Smooth muscle cell (in vitro differentiated cells): Measurements from ENCODE around the gene LRRC66. TPM values are rescaled to one million over a fixed set of nuclear protein-coding genes. Genes with fewer than 3 reads are reported as not detected.

Experiments used
- DNase-seq: peaks from one replicate; lab custom pipeline; 2025; ENCODE audit not compliant: unreplicated experiment; lab: John Stamatoyannopoulos, UW
- H2AFZ ChIP-seq: fragments of 200-600 bp; sonication (generic); 2 replicates; pipeline ENCODE4 v1.6.0; 2016; ENCODE audit warnings: antibody characterized with exemption, low read depth, mild to moderate bottlenecking
- H3F3A ChIP-seq: fragments of 200-600 bp; sonication (generic); 2 replicates; pipeline ENCODE4 v1.6.0; 2017; ENCODE audit warnings: antibody characterized with exemption, low read depth
- H3K27ac ChIP-seq: fragments of 200-600 bp; sonication (generic); 2 replicates; pipeline ENCODE4 v1.5.1; 2016; ENCODE audit warnings: low read depth, mild to moderate bottlenecking
- H3K27me3 ChIP-seq: fragments of 200-600 bp; sonication (generic); 2 replicates; pipeline ENCODE4 v1.6.1; 2016; ENCODE audit warnings: low read depth, mild to moderate bottlenecking
- H3K36me3 ChIP-seq: fragments of 200-600 bp; sonication (generic); 2 replicates; pipeline ENCODE4 v1.5.1; 2016; ENCODE audit warnings: low read depth
- H3K4me1 ChIP-seq: fragments of 200-600 bp; sonication (generic); 2 replicates; pipeline ENCODE4 v1.5.1; 2016; ENCODE audit warnings: low read depth
- H3K4me2 ChIP-seq: fragments of 200-600 bp; sonication (generic); 2 replicates; pipeline ENCODE4 v1.6.0; 2016; ENCODE audit warnings: mild to moderate bottlenecking
- H3K4me3 ChIP-seq: fragments of 200-600 bp; sonication (generic); 2 replicates; pipeline ENCODE4 v1.5.1; 2016; ENCODE audit warnings: mild to moderate bottlenecking
- H3K79me2 ChIP-seq: fragments of 200-600 bp; sonication (generic); 2 replicates; pipeline ENCODE4 v1.6.0; 2016; ENCODE audit warnings: low read depth, mild to moderate bottlenecking
- H3K9ac ChIP-seq: fragments of 200-600 bp; sonication (generic); 2 replicates; pipeline ENCODE4 v1.6.0; 2016; ENCODE audit warnings: low read depth
- H3K9me3 ChIP-seq: fragments of 200-600 bp; sonication (generic); replicated peaks from 2 replicates; pipeline ENCODE4 v1.5.1; 2016; ENCODE audit warnings: low read depth
- H4K20me1 ChIP-seq: fragments of 200-600 bp; sonication (generic); 2 replicates; pipeline ENCODE4 v1.6.0; 2016; ENCODE audit warnings: low read depth
- WGBS: methylation state at CpG from one replicate; pipeline ENCODE4 v1.1.7; 2016; ENCODE audit warnings: low lambda C conversion rate; 5-methylcytosine and 5-hydroxymethylcytosine counted together
- polyA plus RNA-seq: library from polyadenylated mRNA; unstranded; fragments of >200 nt; fragmentation: Nextera tagmentation; extraction: Ambion mirVana; gene quantifications from 2 replicates; pipeline ENCODE4 v1.2.1, GENCODE V29; 2016
- total RNA-seq: library from RNA; depleted of rRNA; stranded (reverse); fragments of >200 nt; gene quantifications from 2 replicates; pipeline ENCODE4 v1.2.3, GENCODE V29; 2014
- TF ChIP-seq, protein P1 (sequence below): fragments of 200-600 bp; sonication (generic); IDR thresholded peaks from 2 replicates; pipeline ENCODE4 v1.5.1; 2017; ENCODE audit warnings: borderline replicate concordance, mild to moderate bottlenecking, antibody characterized with exemption; ENCODE audit not compliant: insufficient read depth, poor library complexity, severe bottlenecking

The LRRC66 gene, protein sequence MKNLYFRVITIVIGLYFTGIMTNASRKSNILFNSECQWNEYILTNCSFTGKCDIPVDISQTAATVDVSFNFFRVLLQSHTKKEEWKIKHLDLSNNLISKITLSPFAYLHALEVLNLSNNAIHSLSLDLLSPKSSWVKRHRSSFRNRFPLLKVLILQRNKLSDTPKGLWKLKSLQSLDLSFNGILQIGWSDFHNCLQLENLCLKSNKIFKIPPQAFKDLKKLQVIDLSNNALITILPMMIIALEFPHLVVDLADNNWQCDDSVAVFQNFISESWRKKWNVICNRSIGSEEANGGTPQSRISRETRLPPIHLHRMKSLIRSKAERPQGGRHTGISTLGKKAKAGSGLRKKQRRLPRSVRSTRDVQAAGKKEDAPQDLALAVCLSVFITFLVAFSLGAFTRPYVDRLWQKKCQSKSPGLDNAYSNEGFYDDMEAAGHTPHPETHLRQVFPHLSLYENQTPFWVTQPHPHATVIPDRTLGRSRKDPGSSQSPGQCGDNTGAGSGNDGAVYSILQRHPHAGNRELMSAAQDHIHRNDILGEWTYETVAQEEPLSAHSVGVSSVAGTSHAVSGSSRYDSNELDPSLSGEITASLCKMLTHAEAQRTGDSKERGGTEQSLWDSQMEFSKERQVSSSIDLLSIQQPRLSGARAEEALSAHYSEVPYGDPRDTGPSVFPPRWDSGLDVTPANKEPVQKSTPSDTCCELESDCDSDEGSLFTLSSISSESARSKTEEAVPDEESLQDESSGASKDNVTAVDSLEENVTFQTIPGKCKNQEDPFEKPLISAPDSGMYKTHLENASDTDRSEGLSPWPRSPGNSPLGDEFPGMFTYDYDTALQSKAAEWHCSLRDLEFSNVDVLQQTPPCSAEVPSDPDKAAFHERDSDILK
- total RNA-seq, result 0.45 and 0.85 TPM in 2 replicates
- polyA plus RNA-seq, result 0.46 TPM in 1 of 2 replicates, not detected in the other

DNA sequence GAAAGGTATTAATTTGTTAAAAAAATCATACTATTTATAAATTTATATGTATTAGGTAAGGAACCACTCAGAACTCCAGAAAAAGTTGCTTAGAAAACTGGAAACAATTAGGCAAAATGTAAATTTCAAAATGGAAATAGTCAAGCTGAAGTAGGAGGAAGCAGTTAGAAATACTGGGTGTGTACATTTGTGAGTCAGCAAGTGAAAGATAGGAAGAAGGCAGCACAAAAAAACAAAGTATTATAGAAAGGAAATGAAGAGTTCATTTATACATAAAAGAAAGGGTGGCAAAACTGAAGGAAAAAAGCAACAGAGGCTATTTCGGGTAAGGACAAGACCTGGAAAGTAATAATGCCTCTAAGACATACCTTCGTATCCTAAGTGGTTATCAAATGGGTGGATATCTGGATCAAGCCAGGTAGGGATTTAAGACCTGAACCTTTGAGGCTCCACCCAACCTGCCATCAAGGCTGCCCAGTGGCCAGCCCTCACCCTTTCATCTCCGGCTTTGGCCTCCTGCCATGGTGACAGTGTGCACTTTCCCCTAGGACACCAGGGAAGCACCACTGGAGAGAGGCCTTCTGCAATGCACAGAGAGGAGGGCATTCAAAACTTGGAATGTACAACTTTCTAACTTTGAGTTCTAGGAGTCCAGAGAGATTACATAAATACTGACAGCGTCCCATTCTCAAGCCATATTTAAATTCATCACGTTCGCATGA lies at the start of gene LRRC66:
Gene LRRC66 (minus strand): TSS at position 428 of the 722 bp plus-strand sequence. CDS start 2,750 bp downstream, outside the sequence.
- Histone ChIP-seq H2AFZ (no peak within 1 kb of the TSS), H3K79me2 (no peaks in the 10 kb centered on the region), H3K4me2 (no peak within 1 kb of the TSS), H4K20me1 (no peaks in the 10 kb centered on the region), H3F3A (no peaks in the 10 kb centered on the region), H3K36me3 (peaks cover 6% of the 10 kb centered on the region), H3K9me3 (no peaks in the 10 kb centered on the region), H3K27ac (no peak within 1 kb of the TSS), H3K9ac (no peak within 1 kb of the TSS), H3K4me1 (no peaks in the 10 kb centered on the region), H3K27me3 (no peaks in the 10 kb centered on the region), H3K4me3 (no peak within 1 kb of the TSS)
- DNase-seq, result no peak
- TF ChIP-seq, protein P1, sequence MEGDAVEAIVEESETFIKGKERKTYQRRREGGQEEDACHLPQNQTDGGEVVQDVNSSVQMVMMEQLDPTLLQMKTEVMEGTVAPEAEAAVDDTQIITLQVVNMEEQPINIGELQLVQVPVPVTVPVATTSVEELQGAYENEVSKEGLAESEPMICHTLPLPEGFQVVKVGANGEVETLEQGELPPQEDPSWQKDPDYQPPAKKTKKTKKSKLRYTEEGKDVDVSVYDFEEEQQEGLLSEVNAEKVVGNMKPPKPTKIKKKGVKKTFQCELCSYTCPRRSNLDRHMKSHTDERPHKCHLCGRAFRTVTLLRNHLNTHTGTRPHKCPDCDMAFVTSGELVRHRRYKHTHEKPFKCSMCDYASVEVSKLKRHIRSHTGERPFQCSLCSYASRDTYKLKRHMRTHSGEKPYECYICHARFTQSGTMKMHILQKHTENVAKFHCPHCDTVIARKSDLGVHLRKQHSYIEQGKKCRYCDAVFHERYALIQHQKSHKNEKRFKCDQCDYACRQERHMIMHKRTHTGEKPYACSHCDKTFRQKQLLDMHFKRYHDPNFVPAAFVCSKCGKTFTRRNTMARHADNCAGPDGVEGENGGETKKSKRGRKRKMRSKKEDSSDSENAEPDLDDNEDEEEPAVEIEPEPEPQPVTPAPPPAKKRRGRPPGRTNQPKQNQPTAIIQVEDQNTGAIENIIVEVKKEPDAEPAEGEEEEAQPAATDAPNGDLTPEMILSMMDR, result no peak
- WGBS, result 98% methylated on average over 6 of the region's 6 CpGs

DNA sequence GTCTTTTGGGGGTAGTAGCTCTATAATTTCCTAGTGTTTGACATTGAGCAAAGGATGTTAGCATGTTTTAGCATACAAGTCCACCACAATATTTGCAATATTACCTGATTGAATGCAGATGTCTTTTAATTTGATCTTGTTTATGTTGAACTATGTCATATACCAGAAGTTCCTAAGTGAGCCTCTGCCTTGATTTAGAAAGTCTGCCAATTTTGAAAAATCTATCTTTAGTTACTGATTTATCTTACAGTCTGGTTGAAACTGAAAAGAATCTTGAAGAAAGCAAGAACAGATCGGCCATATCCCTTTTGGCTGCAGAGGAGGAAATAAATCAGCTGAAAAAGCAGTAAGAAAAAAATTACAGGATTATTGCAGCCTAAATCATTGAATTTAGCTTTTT lies 49.4 kb upstream of the LRRC66 start:
- Histone ChIP-seq H4K20me1 (no peaks in the 10 kb centered on the region), H2AFZ (no peak overlapping the region)
- DNase-seq, result no peak

DNA sequence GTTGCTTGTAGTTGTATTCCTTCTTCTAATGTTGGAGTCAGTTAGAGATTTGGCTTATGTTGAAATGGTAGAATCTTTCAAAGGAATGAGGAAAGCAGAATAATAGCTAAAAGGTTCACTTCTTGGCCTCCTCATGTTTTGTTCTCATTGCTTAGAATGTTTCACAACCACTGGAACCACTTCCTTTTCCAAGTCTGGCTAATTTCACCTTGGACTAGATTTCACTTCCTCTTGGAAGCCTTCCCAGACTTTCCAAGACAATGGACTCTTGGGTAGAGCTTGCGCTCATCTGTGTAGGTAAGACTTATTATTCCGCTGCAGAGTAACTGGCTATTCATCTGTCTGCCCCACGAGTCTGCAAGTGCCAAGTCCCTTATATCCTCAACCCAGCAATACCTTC lies 39.2 kb upstream of the LRRC66 start:
- Histone ChIP-seq H2AFZ (no peak overlapping the region), H3K36me3 (no peaks in the 10 kb centered on the region), H3K27ac (no peak overlapping the region), H3K4me1 (peaks cover 8% of the 10 kb centered on the region), H3K9ac (no peak overlapping the region), H3F3A (no peaks in the 10 kb centered on the region), H3K27me3 (no peaks in the 10 kb centered on the region), H3K4me2 (no peak overlapping the region), H3K79me2 (no peaks in the 10 kb centered on the region), H3K9me3 (no peaks in the 10 kb centered on the region), H4K20me1 (peaks cover 3% of the 10 kb centered on the region), H3K4me3 (no peak overlapping the region)
- 97% methylated on average over 3 of the region's 3 CpGs for WGBS
- TF ChIP-seq, protein P1, result no peak
- DNase-seq, result no peak

More for the DNA sequence above, 49.4 kb upstream of the LRRC66 start:
- H3F3A ChIP-seq, result no peaks in the 10 kb centered on the region
- no peak overlapping the region for H3K9ac ChIP-seq
- H3K4me2 ChIP-seq, result no peak overlapping the region
- H3K79me2 ChIP-seq, result no peaks in the 10 kb centered on the region
- 90% methylated on average over 1 of the region's 1 CpG for WGBS
- H3K4me1 ChIP-seq, result peaks cover 9% of the 10 kb centered on the region
- TF ChIP-seq, protein P1, result no peak
- H3K36me3 ChIP-seq, result no peaks in the 10 kb centered on the region
- no peak overlapping the region for H3K4me3 ChIP-seq
- no peaks in the 10 kb centered on the region for H3K9me3 ChIP-seq
- no peak overlapping the region for H3K27ac ChIP-seq
- no peaks in the 10 kb centered on the region for H3K27me3 ChIP-seq
